Stomach (tissue), 9 donors: ENCODE measurements around the gene U2AF1L4. TPM values are rescaled to one million over a fixed set of nuclear protein-coding genes. Genes with fewer than 3 reads are reported as not detected.

Experiments
- DNase-seq, 2 donors: peaks; one replicate each; pipeline versions ENCODE4 v3.0.0 to v3.0.0-alpha.2; 2013 to 2019
- H3K27ac ChIP-seq, 5 donors: fragments of 200-600 bp in 4 of 5; sonication (generic) in 4 of 5; one replicate each; pipeline ENCODE4 v1.5.1; 2013 to 2019; ENCODE audit warnings: mild to moderate bottlenecking in 1 of 5, moderate library complexity in 1 of 5
- H3K27me3 ChIP-seq, 3 donors: fragments of 200-600 bp; sonication (generic); one replicate each; pipeline ENCODE4 v1.5.1; 2017 to 2019; ENCODE audit warnings: mixed run types in 1 of 3
- H3K36me3 ChIP-seq, 4 donors: fragments of 200-600 bp; sonication (generic); 1 replicate in 3 of 4; 2 replicates in 1 of 4; pipeline ENCODE4 v1.5.1; 2016 to 2019
- H3K4me1 ChIP-seq, 4 donors: fragments of 200-600 bp; sonication (generic); one replicate each; pipeline ENCODE4 v1.5.1; 2016 to 2019
- H3K4me3 ChIP-seq, 4 donors: fragments of 200-600 bp; sonication (generic) in 3 of 4; one replicate each; pipeline ENCODE4 v1.5.1; 2016 to 2019; ENCODE audit warnings: mild to moderate bottlenecking in 1 of 4
- H3K9me3 ChIP-seq, 4 donors: fragments of 200-600 bp; sonication (generic); one replicate each; pipeline ENCODE4 v1.5.1; 2016 to 2019
- CTCF ChIP-seq, 7 experiments: fragments of 450-650 bp in 4 of 7; fragments of 200-600 bp in 3 of 7; sonication (generic) in 3 of 7; IDR thresholded peaks; one replicate each; pipeline ENCODE4 v1.5.1; 2016 to 2019; ENCODE audit warnings: antibody characterized with exemption in 7 of 7, control low read depth in 2 of 7, mild to moderate bottlenecking in 1 of 7
- EP300 ChIP-seq: sonication (generic); formaldehyde crosslinking; IDR thresholded peaks from one replicate; pipeline ENCODE4 v1.6.1; 2017; ENCODE audit warnings: antibody characterized with exemption
- POLR2A ChIP-seq, 4 donors: fragments of 450-650 bp; IDR thresholded peaks; one replicate each; pipeline ENCODE4 v1.6.1; 2016; ENCODE audit warnings: antibody characterized with exemption in 4 of 4, control low read depth in 2 of 4, mild to moderate bottlenecking in 1 of 4, moderate library complexity in 1 of 4
- POLR2AphosphoS5 ChIP-seq, 3 donors: sonication (generic); formaldehyde crosslinking; IDR thresholded peaks; one replicate each; pipeline ENCODE4 v1.6.1; 2016; ENCODE audit warnings: antibody characterized with exemption in 3 of 3
- WGBS, 5 donors: extraction: QIAGEN DNeasy Blood & Tissue Kit in 3 of 5; methylation state at CpG; one replicate each; pipeline versions ENCODE4 v1.1.5 to v1.1.7; 2013 to 2018; 5-methylcytosine and 5-hydroxymethylcytosine counted together
- intact Hi-C: fragments of 100-400 bp; cut with DNase I; formaldehyde crosslinking; loops from one replicate; pipeline ENCODE4 v1.15.1; 2023; ENCODE audit warnings: low total_unique reads
- polyA plus RNA-seq, 3 donors: library from polyadenylated mRNA; stranded (reverse); fragments of 200-250 nt; gene quantifications; one replicate each; pipeline ENCODE4 v1.2.3, GENCODE V29; 2013
- total RNA-seq, 5 donors: library from RNA; depleted of rRNA; stranded (reverse); fragments of >200 nt; gene quantifications; one replicate each; pipeline versions ENCODE4 v1.1.0 to v1.2.3, GENCODE V29; 2014 to 2016
- donor health status: healthy with polysubstance abuse.
- donor health status: Bipolar disorder and iron deficiency.
- donor health status: healthy.

Gene U2AF1L4
- total and polyA plus RNA-seq, 8 donors, result 11.4 to 98.0 (median 48.9) TPM

- no peak for DNase-seq
- Histone ChIP-seq H3K4me1 (peaks cover 14 to 27% (median 24%) of the 10 kb centered on the region in 4 donors), H3K27me3 (no peaks in the 10 kb centered on the region), H3K27ac (no peak overlapping the region), H3K4me3 (no peak overlapping the region), H3K36me3 (peaks cover 42 to 74% (median 71%) of the 10 kb centered on the region in 4 donors), H3K9me3 (no peaks in the 10 kb centered on the region)
- 86 to 92% (median 88%) methylated on average over 21 to 22 of the region's 22 CpGs for WGBS, 5 donors
- TF ChIP-seq CTCF (IDR thresholded peaks at IDR 0.05) (peak in 1 of 7 experiments; percentile 18), POLR2A (IDR thresholded peaks at IDR 0.05) (no peak)
- intact Hi-C loops, result no loop called here
These were observed 8.0 kb downstream of the U2AF1L4 start for GRCh38 chr19:35736913-35737886.

- Histone ChIP-seq H3K27ac (no peak overlapping the region), H3K36me3 (peaks cover 66 to 94% (median 94%) of the 10 kb centered on the region in 4 donors), H3K9me3 (no peaks in the 10 kb centered on the region), H3K27me3 (no peaks in the 10 kb centered on the region), H3K4me3 (no peak overlapping the region), H3K4me1 (peaks cover 3 to 10% (median 7%) of the 10 kb centered on the region in 4 donors)
- no peak for DNase-seq
- no peak for TF ChIP-seq CTCF (IDR thresholded peaks at IDR 0.05)
- no peak for TF ChIP-seq EP300
- TF ChIP-seq POLR2A (IDR thresholded peaks at IDR 0.05), result no peak
- TF ChIP-seq POLR2AphosphoS5 (IDR thresholded peaks at IDR 0.05), result no peak
- WGBS, 5 donors, result 82 to 91% (median 87%) methylated on average over 5 of the region's 5 CpGs
- intact Hi-C loops, result no loop called here
These were observed 10.3 kb downstream of the U2AF1L4 start for GRCh38 chr19:35734889-35735288.

- Histone ChIP-seq H3K36me3 (peaks cover 72 to 100% (median 100%) of the 10 kb centered on the region in 4 donors), H3K27ac (no peak overlapping the region), H3K27me3 (no peaks in the 10 kb centered on the region), H3K9me3 (no peaks in the 10 kb centered on the region), H3K4me1 (peaks cover 0 to 4% (median 1%) of the 10 kb centered on the region in 4 donors), H3K4me3 (no peak overlapping the region)
- WGBS, 5 donors, result 92 to 97% (median 96%) methylated on average over 8 of the region's 8 CpGs
- intact Hi-C loops, result no loop called here
- DNase-seq, result no peak
- TF ChIP-seq CTCF (IDR thresholded peaks at IDR 0.05), result no peak
- TF ChIP-seq POLR2AphosphoS5 (IDR thresholded peaks at IDR 0.05), result no peak
These were observed 10.9 kb downstream of the U2AF1L4 start for GRCh38 chr19:35734273-35734672.

- no peak for TF ChIP-seq POLR2AphosphoS5 (IDR thresholded peaks at IDR 0.05)
- TF ChIP-seq POLR2A (IDR thresholded peaks at IDR 0.05), result no peak
- no peak for TF ChIP-seq CTCF (IDR thresholded peaks at IDR 0.05)
- no peak for TF ChIP-seq EP300
- Histone ChIP-seq H3K27ac (peak overlapping the region in 1 of 5 donors; percentile 13), H3K27me3 (no peaks in the 10 kb centered on the region), H3K4me3 (no peak overlapping the region), H3K36me3 (peaks cover 75 to 100% (median 100%) of the 10 kb centered on the region in 4 donors), H3K4me1 (no peaks in the 10 kb centered on the region), H3K9me3 (no peaks in the 10 kb centered on the region)
- no peak for DNase-seq
- 85 to 94% (median 92%) methylated on average over 7 to 35 of the region's 35 CpGs for WGBS, 5 donors
- intact Hi-C loops, result no loop called here
These were observed 11.8 kb downstream of the U2AF1L4 start for GRCh38 chr19:35733180-35734125.
